HL-60 (cell line): ENCODE measurements around the gene BMPR2.

Experiments used
- DNase-seq, 2 experiments: peaks; one replicate each; pipeline ENCODE4 v3.0.0-alpha.2; 2010 to 2020; ENCODE audit warnings: low read depth in 1 of 2, low spot score in 1 of 2
- H3K27ac ChIP-seq: fragments of 250-450 bp; sonication (Bioruptor Pico); replicated peaks from 2 replicates; pipeline ENCODE4 v1.5.1; 2020; ENCODE audit warnings: mild to moderate bottlenecking, moderate library complexity
- H3K27me3 ChIP-seq: fragments of 250-450 bp; sonication (Bioruptor Pico); 2 replicates; pipeline ENCODE4 v1.5.1; 2021; ENCODE audit warnings: mild to moderate bottlenecking, moderate library complexity; ENCODE audit not compliant: insufficient read depth, poor library complexity, severe bottlenecking
- H3K4me3 ChIP-seq: replicated peaks from 2 replicates; pipeline ENCODE4 v1.5.1; 2011; ENCODE audit warnings: mild to moderate bottlenecking, control low read depth, low read length; ENCODE audit not compliant: insufficient read depth
- CTCF ChIP-seq: IDR thresholded peaks from one replicate; pipeline ENCODE4 v1.5.1; 2011; ENCODE audit warnings: low read length, control low read depth, inconsistent platforms; ENCODE audit not compliant: insufficient read depth
- GABPA ChIP-seq: IDR thresholded peaks from 2 replicates; pipeline ENCODE4 v1.6.1; 2012; ENCODE audit warnings: low read depth
- POLR2AphosphoS5 ChIP-seq: IDR thresholded peaks from 2 replicates; pipeline ENCODE4 v1.6.1; 2012; ENCODE audit warnings: low read depth
- REST ChIP-seq: IDR thresholded peaks from 2 replicates; pipeline ENCODE4 v1.6.1; 2012; ENCODE audit warnings: low read depth; ENCODE audit not compliant: insufficient replicate concordance
- SPI1 ChIP-seq: IDR thresholded peaks from 2 replicates; pipeline ENCODE4 v1.6.1; 2012; ENCODE audit warnings: low read depth, mild to moderate bottlenecking, borderline replicate concordance

Gene BMPR2

GRCh38 chr2:202444000-202444399, 67.9 kb downstream of the BMPR2 start:
- no peak for TF ChIP-seq GABPA
- TF ChIP-seq POLR2AphosphoS5: no peak
- TF ChIP-seq REST: no peak
- no peak for TF ChIP-seq CTCF
- no peaks in the 10 kb centered on the region for H3K27me3 ChIP-seq
- no peak overlapping the region for H3K4me3 ChIP-seq
- no peak overlapping the region for H3K27ac ChIP-seq
- DNase-seq: no peak

GRCh38 chr2:202449344-202449743, 73.2 kb downstream of the BMPR2 start:
- Histone ChIP-seq H3K4me3 (no peak overlapping the region), H3K27me3 (no peaks in the 10 kb centered on the region), H3K27ac (no peak overlapping the region)
- TF ChIP-seq REST: no peak
- no peak for TF ChIP-seq SPI1
- no peak for TF ChIP-seq CTCF
- no peak for TF ChIP-seq GABPA
- TF ChIP-seq POLR2AphosphoS5: no peak
- DNase-seq: no peak

- TF ChIP-seq SPI1: no peak
- no peak for TF ChIP-seq CTCF
- no peak for TF ChIP-seq REST
- TF ChIP-seq POLR2AphosphoS5: no peak
- no peak for TF ChIP-seq GABPA
- H3K27me3 ChIP-seq: no peaks in the 10 kb centered on the region
- no peak overlapping the region for H3K4me3 ChIP-seq
- no peak overlapping the region for H3K27ac ChIP-seq
- no peak for DNase-seq
Observed at GRCh38 chr2:202450785-202451184, 74.7 kb downstream of the BMPR2 start.
